ENCODE results near the gene MAP2K5.

The MAP2K5 gene

GRCh38 chr15:67827562-67828277, 285.2 kb downstream of the MAP2K5 start:
- no peak for DNase-seq

GRCh38 chr15:67828278-67828968, 285.9 kb downstream of the MAP2K5 start:
- DNase-seq = no peak

GRCh38 chr15:67828969-67829646, 286.6 kb downstream of the MAP2K5 start:
- no peak for DNase-seq

DNA sequence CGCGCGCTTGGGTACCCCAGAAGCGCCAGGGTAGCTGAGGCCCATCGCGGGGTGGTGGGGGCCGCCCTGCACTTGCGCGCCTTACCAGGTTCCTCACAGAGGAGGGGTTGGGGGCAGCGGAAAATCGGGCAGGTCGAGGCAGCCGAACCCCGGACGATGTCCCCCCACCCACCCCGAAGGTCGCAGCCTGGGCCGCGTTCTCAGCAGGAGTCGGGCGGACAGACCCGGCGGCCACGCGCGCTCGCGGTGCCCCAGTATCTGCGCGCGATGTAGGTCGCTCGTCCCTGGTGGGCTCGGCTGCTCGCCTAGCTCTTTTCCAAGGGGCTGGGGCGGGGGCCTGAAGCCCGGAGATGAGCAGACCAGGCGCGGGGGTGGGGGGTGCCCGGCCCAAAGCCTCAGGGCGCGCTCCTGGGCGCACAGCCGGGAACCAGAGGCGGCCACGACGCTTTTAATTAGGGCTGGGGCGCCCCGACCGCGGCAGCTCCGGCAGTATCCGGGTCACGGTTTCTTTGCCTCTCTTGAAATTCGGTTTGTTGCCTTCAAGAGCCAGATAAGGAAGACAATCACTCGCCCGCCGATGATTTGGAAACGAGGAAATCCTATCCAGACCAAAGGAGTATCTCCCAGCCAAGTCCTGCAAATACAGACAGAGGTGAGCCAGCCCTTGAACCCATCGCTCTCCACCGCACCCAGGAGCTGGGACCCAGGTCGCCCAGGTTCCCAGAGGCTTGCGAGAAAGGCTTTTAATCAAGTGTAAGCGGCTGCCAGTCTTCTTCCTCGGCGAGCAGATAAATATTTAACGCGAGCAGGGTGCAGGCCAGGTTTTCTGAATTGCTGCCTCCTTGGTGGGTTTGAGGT, 287.4 kb downstream of the MAP2K5 start:
- no peak for DNase-seq

DNA sequence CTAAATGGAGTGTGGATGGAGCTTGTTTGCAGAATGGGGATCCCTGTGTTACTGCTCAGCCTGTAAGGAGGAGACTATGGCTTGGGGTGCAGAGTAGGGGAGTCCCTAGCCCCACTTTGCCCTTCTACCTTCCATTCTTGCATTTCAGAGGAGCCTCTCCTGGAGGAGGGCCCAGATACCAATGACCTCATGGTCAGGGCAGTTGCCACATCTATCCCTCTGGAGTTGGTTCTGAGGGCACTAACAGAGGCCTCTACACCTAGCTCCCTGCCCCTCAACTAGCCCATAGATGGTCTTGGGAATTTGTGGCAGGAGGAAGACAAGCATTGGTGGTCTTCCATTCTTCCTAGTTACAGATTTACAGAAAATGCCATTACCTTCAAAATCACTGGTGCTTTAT, 288.9 kb downstream of the MAP2K5 start:
- no peak for DNase-seq

DNA sequence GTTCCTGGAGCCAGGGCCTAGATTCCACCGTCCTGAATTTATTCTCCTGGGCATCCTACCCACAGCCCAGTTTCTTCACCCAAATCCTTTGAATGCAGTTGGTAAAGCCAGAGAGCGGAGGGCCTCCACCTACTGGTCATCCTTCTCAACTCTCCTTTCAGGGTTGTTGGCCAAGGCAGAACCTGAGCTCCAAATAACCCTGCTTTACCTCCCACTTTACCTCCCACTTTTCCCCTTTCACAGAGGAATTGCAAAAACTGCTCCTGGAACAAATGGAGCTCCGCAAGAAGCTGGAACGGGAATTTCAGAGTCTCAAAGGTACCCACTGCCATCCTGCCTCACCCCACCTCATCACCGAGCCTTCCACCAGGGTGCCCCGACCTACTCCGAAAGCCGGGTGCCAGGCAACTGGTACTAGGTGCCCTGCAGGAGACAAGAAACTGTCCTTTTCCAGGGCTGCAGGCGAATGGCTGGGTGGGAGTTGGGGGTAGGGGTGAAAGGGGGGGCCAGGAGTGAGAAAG, 289.6 kb downstream of the MAP2K5 start:
- no peak for DNase-seq

DNA sequence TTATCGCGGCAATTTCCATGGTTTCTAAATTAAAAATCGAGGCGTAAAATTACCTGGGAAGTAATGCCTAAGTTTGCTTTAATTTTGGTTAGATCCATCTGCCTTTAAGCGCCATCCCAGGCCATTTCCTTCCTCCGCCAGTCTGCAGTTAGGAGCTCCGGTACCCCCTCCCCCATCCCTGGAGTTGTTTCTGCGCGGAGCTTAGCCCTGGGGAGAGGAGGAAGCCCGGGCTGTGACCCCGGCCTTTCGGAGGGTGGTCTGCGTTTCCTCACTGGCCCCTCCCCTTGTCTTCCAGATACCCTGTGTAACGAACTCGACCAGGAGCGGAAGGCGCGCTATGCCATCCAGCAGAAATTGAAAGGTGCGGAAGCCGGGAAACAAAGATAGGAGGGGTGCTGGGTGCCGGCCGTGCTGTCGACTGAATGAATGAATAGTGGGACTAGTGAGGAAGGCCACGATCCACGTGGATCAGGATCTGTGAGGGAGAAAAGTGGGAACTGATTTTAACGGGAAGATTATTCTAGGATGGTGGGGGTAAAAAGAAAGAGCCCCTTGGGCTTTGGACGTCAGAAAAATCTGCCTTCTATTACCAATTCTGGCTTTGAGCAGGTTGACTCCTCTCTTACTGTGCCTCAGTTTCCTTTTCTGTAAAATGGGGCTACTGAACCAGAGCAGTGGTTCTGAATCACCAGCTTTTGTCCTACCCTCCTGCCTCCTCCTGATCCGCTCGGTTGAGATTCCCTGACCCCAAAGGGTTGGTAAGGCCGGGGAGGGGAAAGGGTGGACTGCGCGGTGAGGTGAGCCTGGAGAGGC, 290.6 kb downstream of the MAP2K5 start:
- DNase-seq = no peak

GRCh38 chr15:67833710-67834511, 291.4 kb downstream of the MAP2K5 start:
- no peak for DNase-seq

DNA sequence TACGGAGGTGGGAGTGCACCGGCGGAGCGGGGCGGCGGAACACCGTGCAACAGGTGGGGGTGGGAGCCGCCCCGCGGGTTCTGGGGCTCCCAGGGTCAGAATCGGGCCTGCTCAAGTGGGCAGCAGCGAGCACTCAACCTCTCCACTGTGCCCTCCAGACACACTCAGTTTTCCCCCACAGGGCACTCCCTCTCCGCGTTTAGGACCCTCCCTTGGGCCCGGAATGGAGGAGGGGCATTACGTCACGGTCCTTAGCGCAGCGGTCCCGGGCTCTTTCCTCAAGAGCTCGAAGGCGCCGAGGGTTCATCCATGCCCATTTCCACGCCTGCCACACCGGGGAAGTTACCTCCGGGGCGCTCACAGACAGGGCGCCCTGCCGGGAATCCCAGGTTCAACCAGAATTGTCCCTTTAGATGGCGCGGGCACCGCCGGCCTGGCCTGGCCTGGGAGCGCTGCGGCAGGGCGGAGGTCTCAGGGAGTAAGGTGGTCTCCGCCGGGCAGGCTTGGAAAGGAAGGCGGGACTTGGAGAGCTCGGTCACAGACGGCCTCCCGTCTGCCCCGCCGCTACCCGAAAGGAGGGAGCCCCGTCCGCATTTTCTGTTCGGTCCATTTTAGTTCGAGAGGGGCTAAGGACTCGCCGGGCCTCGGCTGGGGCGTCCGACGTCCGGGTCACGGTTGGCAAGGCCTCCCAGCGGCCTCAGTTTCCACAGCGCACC, 292.2 kb downstream of the MAP2K5 start:
- DNase-seq = no peak

- DNase-seq = no peak
Observed at GRCh38 chr15:67835297-67836133, 293.0 kb downstream of the MAP2K5 start.

GRCh38 chr15:67836134-67836455, 293.6 kb downstream of the MAP2K5 start:
- DNase-seq = no peak

DNA sequence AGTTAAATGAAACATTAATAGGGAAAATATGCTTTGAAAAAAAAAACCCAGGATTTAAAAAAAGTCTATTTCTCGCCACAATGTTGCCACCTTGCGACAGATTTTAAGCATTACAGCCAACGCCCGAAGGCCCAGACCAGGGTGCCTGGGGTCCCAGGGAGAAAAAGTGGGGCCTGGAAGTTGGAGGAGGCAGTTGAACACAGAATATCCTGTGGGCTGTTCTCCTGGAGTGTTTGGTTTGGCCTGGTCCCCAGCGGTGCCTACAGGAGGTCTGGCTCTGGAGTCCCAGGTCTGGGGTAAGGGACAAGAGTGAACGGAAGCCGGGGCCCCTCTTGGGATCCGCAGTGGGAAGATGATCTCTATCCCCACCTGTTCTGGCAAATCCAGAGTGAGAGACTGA, 294.0 kb downstream of the MAP2K5 start:
- no peak for DNase-seq

GRCh38 chr15:67836955-67837354, 294.5 kb downstream of the MAP2K5 start:
- DNase-seq = no peak

- DNase-seq = no peak
Observed at GRCh38 chr15:67838789-67839332, 296.4 kb downstream of the MAP2K5 start.

GRCh38 chr15:67839499-67839928, 297.0 kb downstream of the MAP2K5 start:
- DNase-seq = peak; percentile 17

DNA sequence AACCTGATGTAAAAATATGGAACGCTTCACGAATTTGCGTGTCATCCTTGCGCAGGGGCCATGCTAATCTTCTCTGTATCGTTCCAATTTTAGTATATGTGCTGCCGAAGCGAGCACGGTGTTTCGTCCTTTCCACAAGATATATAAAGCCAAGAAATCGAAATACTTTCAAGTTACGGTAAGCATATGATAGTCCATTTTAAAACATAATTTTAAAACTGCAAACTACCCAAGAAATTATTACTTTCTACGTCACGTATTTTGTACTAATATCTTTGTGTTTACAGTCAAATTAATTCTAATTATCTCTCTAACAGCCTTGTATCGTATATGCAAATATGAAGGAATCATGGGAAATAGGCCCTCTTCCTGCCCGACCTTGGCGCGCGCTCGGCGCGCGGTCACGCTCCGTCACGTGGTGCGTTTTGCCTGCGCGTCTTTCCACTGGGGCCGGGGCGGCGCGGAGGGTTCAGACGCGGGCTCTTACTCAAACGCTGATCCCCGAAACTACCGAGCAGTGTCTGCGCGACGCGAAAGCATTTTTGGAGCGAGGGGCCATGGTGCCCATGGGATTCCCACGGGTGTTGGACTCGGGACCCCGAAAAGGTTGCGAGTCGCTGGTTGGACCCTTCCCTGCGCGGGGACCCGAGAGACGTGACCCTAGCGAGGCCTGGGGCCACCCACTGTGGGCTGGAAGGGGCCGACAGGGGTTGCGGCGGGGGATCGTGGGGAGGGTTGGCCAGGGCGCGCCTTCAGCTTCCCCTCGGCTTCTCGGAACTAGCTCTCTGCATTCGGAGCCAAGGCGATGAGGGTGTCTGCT, 297.6 kb downstream of the MAP2K5 start, which contains the start of gene RNU6-1:
TSS of gene RNU6-1 (minus strand) at position 117 of the 820 bp plus-strand sequence.
- peak; percentile 62 for DNase-seq

- no peak for DNase-seq
Observed at GRCh38 chr15:67840749-67841512, 298.4 kb downstream of the MAP2K5 start.

GRCh38 chr15:67841513-67841762, 298.9 kb downstream of the MAP2K5 start:
- no peak for DNase-seq

All from NCI-H187 treated with DMSO at 0.1 percent for 48 hours (cell line).